Measurements from ENCODE around the gene ZDHHC24. TPM values are rescaled to one million over a fixed set of nuclear protein-coding genes. Genes with fewer than 3 reads are reported as not detected.

Gene ZDHHC24
- total RNA-seq, 1 donor from 2014 or later: 10.3 TPM

- no peaks in the 10 kb centered on the region for H3K9me3 Mint-ChIP-seq (ENCODE audit: unreplicated experiment)
- no peak overlapping the region for H3K4me3 Mint-ChIP-seq (ENCODE audit: unreplicated experiment)
- DNase-seq (ENCODE audit: low spot score): no peak
- H3K27me3 Mint-ChIP-seq (ENCODE audit: unreplicated experiment): peaks cover 7% of the 10 kb centered on the region
- no peak for TF ChIP-seq CTCF (IDR thresholded peaks at IDR 0.05; ENCODE audit: unreplicated experiment)
- no peaks in the 10 kb centered on the region for H3K4me1 Mint-ChIP-seq (ENCODE audit: unreplicated experiment)
- H3K27ac Mint-ChIP-seq (ENCODE audit: unreplicated experiment): no peak overlapping the region
- no peaks in the 10 kb centered on the region for H3K36me3 Mint-ChIP-seq (ENCODE audit: low read depth, unreplicated experiment)
Measured at GRCh38 chr11:66561178-66561974, 15.5 kb upstream of the ZDHHC24 start.

GRCh38 chr11:66559866-66560676 is 14.2 kb upstream of the ZDHHC24 start:
- H3K27ac Mint-ChIP-seq (ENCODE audit: unreplicated experiment): no peak overlapping the region
- no peak for TF ChIP-seq CTCF (IDR thresholded peaks at IDR 0.05; ENCODE audit: unreplicated experiment)
- H3K36me3 Mint-ChIP-seq (ENCODE audit: low read depth, unreplicated experiment): no peaks in the 10 kb centered on the region

GRCh38 chr11:66559142-66559865 is 13.5 kb upstream of the ZDHHC24 start:
- H3K9me3 Mint-ChIP-seq (ENCODE audit: unreplicated experiment): no peaks in the 10 kb centered on the region
- DNase-seq (ENCODE audit: low spot score): no peak
- no peaks in the 10 kb centered on the region for H3K36me3 Mint-ChIP-seq (ENCODE audit: low read depth, unreplicated experiment)

More at GRCh38 chr11:66559866-66560676, 14.2 kb upstream of the ZDHHC24 start:
- Mint-ChIP-seq H3K4me1 (ENCODE audit: unreplicated experiment) (no peaks in the 10 kb centered on the region), H3K27me3 (ENCODE audit: unreplicated experiment) (peaks cover 7% of the 10 kb centered on the region), H3K4me3 (ENCODE audit: unreplicated experiment) (no peak overlapping the region), H3K9me3 (ENCODE audit: unreplicated experiment) (no peaks in the 10 kb centered on the region)
- DNase-seq (ENCODE audit: low spot score): no peak

GRCh38 chr11:66557733-66558326 is 12.0 kb upstream of the ZDHHC24 start:
- peaks cover 9% of the 10 kb centered on the region for H3K27me3 Mint-ChIP-seq (ENCODE audit: unreplicated experiment)
- H3K4me1 Mint-ChIP-seq (ENCODE audit: unreplicated experiment): no peaks in the 10 kb centered on the region
- no peaks in the 10 kb centered on the region for H3K9me3 Mint-ChIP-seq (ENCODE audit: unreplicated experiment)
- H3K4me3 Mint-ChIP-seq (ENCODE audit: unreplicated experiment): no peak overlapping the region
- H3K27ac Mint-ChIP-seq (ENCODE audit: unreplicated experiment): no peak overlapping the region
- DNase-seq (ENCODE audit: low spot score): no peak
- no peaks in the 10 kb centered on the region for H3K36me3 Mint-ChIP-seq (ENCODE audit: low read depth, unreplicated experiment)
- no peak for TF ChIP-seq CTCF (IDR thresholded peaks at IDR 0.05; ENCODE audit: unreplicated experiment)

More at GRCh38 chr11:66559142-66559865, 13.5 kb upstream of the ZDHHC24 start:
- H3K27ac Mint-ChIP-seq (ENCODE audit: unreplicated experiment): no peak overlapping the region
- TF ChIP-seq CTCF (IDR thresholded peaks at IDR 0.05; ENCODE audit: unreplicated experiment): no peak
- H3K4me1 Mint-ChIP-seq (ENCODE audit: unreplicated experiment): no peaks in the 10 kb centered on the region
- peaks cover 9% of the 10 kb centered on the region for H3K27me3 Mint-ChIP-seq (ENCODE audit: unreplicated experiment)
- H3K4me3 Mint-ChIP-seq (ENCODE audit: unreplicated experiment): no peak overlapping the region

Data from endothelial cell (in vitro differentiated cells).